Measurements from ENCODE around the gene TRAF6.

DNA sequence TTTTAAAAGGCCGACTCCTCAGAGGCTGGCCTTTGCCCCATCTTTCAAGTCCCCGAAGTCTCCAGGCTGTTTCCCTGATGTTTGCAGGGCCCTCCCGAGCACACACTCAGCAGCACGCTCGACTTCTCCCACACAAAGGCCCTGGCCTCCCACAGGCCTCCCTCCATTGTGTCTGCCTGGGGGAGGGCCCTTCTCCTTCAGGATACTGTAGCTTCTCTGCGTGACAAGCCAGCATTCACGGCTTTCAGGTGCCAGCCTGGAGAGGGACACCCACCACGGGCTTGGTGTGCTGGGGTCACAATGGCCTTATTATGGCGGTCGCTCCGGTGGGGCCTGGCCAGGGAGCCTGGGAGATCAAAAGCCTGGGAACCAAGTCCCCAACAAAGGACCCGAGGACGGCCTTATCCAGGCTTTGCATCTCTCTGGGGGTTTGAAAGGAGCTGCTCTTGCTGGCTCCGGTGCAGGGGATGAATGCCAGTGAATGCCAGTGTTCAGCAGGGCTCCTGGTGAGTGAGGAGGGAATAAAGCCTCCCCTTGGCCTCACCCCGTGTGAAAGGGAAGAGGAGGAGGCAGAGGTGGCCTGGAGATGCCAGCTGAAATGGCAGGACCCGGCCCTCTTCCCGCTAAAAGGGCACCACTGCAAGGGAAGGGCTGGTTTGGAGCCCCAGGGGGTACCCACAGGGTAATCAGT lies 55.0 kb downstream of the TRAF6 start:
- TF ChIP-seq EZH2 (IDR thresholded peaks at IDR 0.05; ENCODE audit: borderline replicate concordance, insufficient read depth, low read depth, low read length, poor library complexity, severe bottlenecking): no peak
- TF ChIP-seq, protein P1, sequence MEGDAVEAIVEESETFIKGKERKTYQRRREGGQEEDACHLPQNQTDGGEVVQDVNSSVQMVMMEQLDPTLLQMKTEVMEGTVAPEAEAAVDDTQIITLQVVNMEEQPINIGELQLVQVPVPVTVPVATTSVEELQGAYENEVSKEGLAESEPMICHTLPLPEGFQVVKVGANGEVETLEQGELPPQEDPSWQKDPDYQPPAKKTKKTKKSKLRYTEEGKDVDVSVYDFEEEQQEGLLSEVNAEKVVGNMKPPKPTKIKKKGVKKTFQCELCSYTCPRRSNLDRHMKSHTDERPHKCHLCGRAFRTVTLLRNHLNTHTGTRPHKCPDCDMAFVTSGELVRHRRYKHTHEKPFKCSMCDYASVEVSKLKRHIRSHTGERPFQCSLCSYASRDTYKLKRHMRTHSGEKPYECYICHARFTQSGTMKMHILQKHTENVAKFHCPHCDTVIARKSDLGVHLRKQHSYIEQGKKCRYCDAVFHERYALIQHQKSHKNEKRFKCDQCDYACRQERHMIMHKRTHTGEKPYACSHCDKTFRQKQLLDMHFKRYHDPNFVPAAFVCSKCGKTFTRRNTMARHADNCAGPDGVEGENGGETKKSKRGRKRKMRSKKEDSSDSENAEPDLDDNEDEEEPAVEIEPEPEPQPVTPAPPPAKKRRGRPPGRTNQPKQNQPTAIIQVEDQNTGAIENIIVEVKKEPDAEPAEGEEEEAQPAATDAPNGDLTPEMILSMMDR (IDR thresholded peaks at IDR 0.05): no peak

Data from B cell (primary cell).